SK-N-MC (cell line): ENCODE results near the gene DIAPH2.

Experiments
- EZH2 ChIP-seq: fragments of 200-600 bp; sonication (generic); IDR thresholded peaks from one replicate; pipeline ENCODE4 v1.6.1; 2017; ENCODE audit warnings: antibody characterized with exemption
- FOXP2 ChIP-seq: optimal IDR thresholded peaks from 2 replicates; pipeline ENCODE3; 2011; ENCODE audit warnings: mild to moderate bottlenecking, moderate library complexity; ENCODE audit not compliant: insufficient read depth; ENCODE audit errors: extremely low read length, control extremely low read depth
- POLR2AphosphoS5 ChIP-seq: IDR thresholded peaks from 2 replicates; pipeline ENCODE4 v1.6.1; 2012; ENCODE audit warnings: mild to moderate bottlenecking, low read depth, low read length, borderline replicate concordance

DNA sequence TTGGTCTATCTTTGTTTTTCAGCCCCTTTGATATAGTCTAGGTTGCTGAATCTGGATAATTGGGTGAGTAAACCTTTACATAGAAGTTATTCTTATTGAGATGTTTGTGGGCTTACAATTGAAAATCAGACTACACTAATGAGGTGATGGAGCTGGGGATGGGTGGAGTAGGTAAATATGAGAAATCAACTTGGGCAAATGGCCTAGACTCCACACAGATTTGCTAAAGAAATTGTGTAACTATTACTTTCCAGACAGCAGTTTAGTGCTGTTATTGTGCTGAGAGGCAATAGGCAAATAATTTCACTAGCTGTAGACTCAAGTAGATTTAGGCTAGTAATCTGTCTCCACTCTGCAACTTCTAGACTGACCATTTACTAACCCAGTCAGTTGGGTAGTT is 8.2 kb downstream of the DIAPH2 start:
- TF ChIP-seq EZH2 (no peak), POLR2AphosphoS5 (no peak), FOXP2 (no peak)
